ENCODE measurements around the gene CLIP4.

Gene CLIP4

GRCh38 chr2:29222381-29223179, 107.4 kb downstream of the CLIP4 start:
- no peak for DNase-seq (ENCODE audit: low spot score)

GRCh38 chr2:29223257-29223656, 108.0 kb downstream of the CLIP4 start:
- no peak for DNase-seq (ENCODE audit: low spot score)

- no peak for DNase-seq (ENCODE audit: low spot score)
Measured at GRCh38 chr2:29223851-29224692, 108.9 kb downstream of the CLIP4 start.

GRCh38 chr2:29224693-29225551, 109.7 kb downstream of the CLIP4 start:
- no peak for DNase-seq (ENCODE audit: low spot score)

DNA sequence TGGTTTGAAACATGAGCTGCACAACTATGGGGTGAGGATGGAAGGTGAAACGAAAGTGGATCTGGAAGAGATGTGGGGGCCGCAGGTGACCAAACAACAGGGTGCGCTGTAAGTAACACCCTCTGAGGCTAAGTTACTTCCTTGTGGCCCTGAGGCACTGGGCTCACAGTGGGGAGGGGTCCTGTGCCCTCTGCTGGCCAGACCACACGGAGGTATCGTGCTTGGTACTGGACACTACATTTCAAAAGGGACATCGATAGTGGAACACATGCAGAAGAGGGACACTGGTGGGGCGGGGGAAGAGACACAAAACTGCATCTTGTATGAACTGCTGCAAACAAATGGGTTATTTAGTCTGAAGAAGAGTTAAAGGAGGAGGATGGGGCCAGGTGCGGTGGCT, 110.6 kb downstream of the CLIP4 start:
- DNase-seq (ENCODE audit: low spot score), result no peak

DNA sequence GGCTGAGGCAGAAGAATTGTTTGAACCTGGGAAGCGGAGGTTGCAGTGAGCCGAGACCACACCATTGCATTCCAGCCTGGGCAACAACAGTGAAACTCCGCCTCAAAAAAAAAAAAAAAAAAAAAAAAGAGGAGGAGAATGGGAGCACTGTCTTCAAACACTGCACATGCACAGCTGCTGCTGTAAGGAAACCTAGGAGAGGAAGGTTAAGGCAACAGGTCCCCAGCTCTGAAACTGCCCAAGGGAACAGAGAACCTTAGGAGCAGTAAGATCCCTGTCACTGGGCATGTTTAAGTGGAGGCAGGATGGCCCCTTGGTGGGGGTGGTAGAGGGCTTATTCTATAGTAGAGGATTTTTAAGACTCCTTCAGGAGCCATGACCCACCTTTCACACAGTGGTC, 111.2 kb downstream of the CLIP4 start:
- DNase-seq (ENCODE audit: low spot score), result no peak

GRCh38 chr2:29226808-29227207, 111.6 kb downstream of the CLIP4 start:
- DNase-seq (ENCODE audit: low spot score), result no peak

DNA sequence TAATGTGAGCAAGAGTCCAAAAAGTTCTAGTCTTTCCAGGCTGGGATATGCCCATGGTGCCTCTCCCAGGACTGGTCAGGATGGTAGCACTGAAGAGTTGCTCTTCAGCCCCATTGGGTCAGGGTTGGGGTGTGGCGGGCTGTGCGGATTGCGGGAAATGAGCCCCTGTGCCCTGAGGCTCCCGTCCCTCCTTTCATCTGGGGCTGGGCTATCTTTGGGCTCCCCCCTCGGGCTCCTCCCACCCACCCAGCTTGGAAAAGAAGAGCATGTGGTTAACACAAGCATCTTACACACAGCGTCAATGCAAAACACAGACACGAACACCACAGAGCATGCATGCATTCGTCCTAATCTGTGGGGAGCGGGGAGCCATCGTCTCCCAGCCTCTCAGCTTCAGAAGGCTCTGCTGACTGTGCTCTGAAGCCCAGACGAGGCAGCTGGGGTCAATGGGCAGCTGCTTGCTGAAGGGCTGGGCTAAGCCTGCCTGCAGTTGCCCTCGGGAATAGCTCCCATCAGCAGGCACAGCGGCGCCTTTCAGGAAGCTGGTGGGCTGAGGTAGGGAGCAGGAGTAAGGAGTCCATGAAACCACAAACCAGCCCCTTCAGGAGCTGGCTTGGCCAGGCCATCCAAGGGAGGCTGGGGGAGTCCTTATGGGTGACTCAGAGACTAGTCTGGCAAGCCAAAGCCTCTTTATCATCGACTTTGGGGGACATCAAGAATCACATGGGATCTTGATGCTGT, 112.9 kb downstream of the CLIP4 start:
- DNase-seq (ENCODE audit: low spot score), result no peak

DNA sequence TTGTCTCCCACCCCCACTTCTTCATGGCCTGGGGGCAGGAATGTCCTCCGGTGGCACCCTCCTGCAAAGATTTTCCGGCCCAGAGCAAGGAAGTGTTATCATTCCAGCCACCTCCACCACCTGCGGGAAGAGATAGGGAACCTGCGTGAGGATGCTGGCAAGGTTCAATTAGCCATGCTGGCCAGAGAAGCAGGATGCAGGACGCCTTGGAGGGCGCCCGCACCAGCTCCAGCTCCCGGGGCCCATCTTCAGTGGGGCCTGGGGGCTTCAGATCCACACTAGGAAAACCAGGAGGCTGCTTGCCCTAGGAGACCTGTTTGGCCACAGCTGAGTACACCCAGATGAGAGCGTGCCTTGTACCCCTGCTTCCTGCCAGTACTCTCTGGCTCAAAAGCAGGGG, 113.7 kb downstream of the CLIP4 start:
- DNase-seq (ENCODE audit: low spot score), result no peak

DNA sequence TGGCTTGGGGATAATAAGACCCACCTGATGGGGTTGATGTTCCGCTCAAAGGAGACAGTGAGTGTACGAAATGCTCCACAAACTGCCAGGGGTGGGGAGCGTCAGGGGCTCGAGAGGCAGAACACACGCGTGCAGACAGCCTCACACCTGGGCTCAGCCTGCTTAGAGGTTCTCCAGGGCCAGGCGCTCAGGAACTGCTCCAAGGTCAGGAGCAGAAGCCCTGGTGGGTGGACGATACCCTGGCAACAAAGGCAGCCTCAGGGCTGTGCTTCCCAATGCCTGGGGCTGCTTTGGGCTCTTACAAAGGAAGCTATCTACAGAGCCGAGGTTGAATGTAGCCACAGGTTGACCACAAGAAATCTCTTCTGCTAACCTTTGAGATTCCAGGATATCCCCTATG, 114.4 kb downstream of the CLIP4 start:
- DNase-seq (ENCODE audit: low spot score), result no peak

DNA sequence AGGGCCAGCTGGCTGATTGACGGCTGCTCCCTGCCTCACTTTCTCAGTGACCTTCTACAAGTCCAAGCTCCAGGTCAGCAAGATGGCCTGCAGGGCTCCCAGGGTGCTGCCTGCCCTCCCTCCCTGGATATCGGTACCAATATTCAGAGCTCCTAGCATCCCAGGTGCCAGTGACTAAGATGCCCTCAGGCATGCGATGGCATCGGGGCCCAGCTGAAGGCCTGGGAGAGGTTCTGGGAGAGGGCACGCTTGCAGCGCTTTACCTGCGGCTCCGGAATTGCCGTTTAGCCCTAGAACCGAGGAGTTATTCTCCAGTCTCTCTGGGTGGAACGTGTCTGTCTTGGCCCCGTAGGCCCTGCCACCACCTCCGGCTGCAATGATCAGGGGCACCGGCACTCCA, 116.8 kb downstream of the CLIP4 start:
- DNase-seq (ENCODE audit: low spot score), result no peak

- no peak for DNase-seq (ENCODE audit: low spot score)
Measured at GRCh38 chr2:29233428-29233827, 118.2 kb downstream of the CLIP4 start.

GRCh38 chr2:29235411-29235810, 120.2 kb downstream of the CLIP4 start:
- no peak for DNase-seq (ENCODE audit: low spot score)

- DNase-seq (ENCODE audit: low spot score), result no peak
Measured at GRCh38 chr2:29236074-29236473, 120.9 kb downstream of the CLIP4 start.

GRCh38 chr2:29238497-29238896, 123.3 kb downstream of the CLIP4 start:
- DNase-seq (ENCODE audit: low spot score), result no peak

Measured in CD4-positive, alpha-beta T cell treated with Interleukin-6 at 100 ng/mL for 8 hours (primary cell).